Testis (tissue), 3 donors: Measurements from ENCODE around the gene MYOG. TPM values are rescaled to one million over a fixed set of nuclear protein-coding genes. Genes with fewer than 3 reads are reported as not detected.

Source experiments
- DNase-seq: peaks from one replicate; pipeline ENCODE4 v3.0.0-alpha.2; 2019
- H3K27ac ChIP-seq, 2 donors: fragments of 200-600 bp; sonication (generic); one replicate each; pipeline ENCODE4 v1.5.1; 2019
- H3K27me3 ChIP-seq: fragments of 200-600 bp; sonication (generic); one replicate; pipeline ENCODE4 v1.5.1; 2019
- H3K36me3 ChIP-seq: fragments of 200-600 bp; sonication (generic); one replicate; pipeline ENCODE4 v1.5.1; 2017; ENCODE audit warnings: low read depth; ENCODE audit errors: missing control alignments
- H3K4me1 ChIP-seq: fragments of 200-600 bp; sonication (generic); one replicate; pipeline ENCODE4 v1.5.1; 2019
- H3K4me3 ChIP-seq, 2 donors: fragments of 200-600 bp; sonication (generic); one replicate each; pipeline ENCODE4 v1.5.1; 2017 to 2019
- H3K9me3 ChIP-seq: fragments of 200-600 bp; sonication (generic); one replicate; pipeline ENCODE4 v1.5.1; 2017
- POLR2A ChIP-seq: fragments of 450-650 bp; IDR thresholded peaks from one replicate; pipeline ENCODE4 v1.6.1; 2017; ENCODE audit warnings: antibody characterized with exemption, mild to moderate bottlenecking, moderate library complexity
- WGBS, 2 donors: methylation state at CpG; one replicate each; pipeline ENCODE4 v1.1.5; 2018; 5-methylcytosine and 5-hydroxymethylcytosine counted together
- intact Hi-C: fragments of 100-400 bp; cut with DNase I; formaldehyde crosslinking; loops from one replicate; pipeline ENCODE4 v1.15.1; 2023; ENCODE audit warnings: low total_unique reads
- polyA plus RNA-seq: library from polyadenylated mRNA; stranded (reverse); fragments of 350-450 nt; fragmentation: Illumina TruSeq; extraction: RNeasy Lipid Tissue Mini Kit (QIAGEN cat#74804); gene quantifications from one replicate; pipeline ENCODE4 v1.2.3, GENCODE V29; 2014; ENCODE audit warnings: low read depth, low replicate concordance; ENCODE audit not compliant: insufficient read depth
- total RNA-seq, 2 donors: library from RNA; depleted of rRNA; stranded (reverse); fragments of >200 nt; gene quantifications; one replicate each; pipeline ENCODE4 v1.2.3, GENCODE V29; 2016
- TF ChIP-seq, protein P1 (sequence below), 3 experiments: fragments of 450-650 bp in 2 of 3; fragments of 200-600 bp in 1 of 3; sonication (generic) in 1 of 3; IDR thresholded peaks; one replicate each; pipeline ENCODE4 v1.5.1; 2016 to 2019; ENCODE audit warnings: antibody characterized with exemption in 3 of 3, mild to moderate bottlenecking in 2 of 3, moderate library complexity in 1 of 3

The MYOG gene
- total and polyA plus RNA-seq, 3 donors from 2014 or later = 0.25 to 1.2 (median 0.47) TPM

DNA sequence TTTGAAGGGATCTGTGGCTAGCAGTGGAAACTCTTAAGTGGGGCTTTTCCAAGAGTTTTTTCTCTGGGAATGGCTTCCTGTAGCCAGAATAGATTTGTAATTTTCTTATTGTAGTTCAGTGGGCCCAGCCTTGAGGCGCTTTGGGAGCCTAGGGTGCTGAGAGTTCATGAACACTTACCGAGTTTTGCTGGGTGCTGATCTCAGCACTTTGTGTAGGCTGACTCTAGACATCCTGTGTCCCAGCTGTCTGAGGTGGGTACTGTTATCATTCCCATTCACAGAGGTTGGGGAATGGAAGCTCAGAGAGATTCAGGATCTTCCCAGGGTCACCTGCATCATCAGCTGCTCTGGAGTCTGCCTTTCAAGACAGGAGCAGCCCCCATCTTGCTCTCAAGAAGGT lies 52.5 kb downstream of the MYOG start:
- intact Hi-C loops = no loop called here

More for the DNA sequence above, 52.5 kb downstream of the MYOG start:
- H3K27me3 ChIP-seq = no peaks in the 10 kb centered on the region
- H3K4me3 ChIP-seq = no peak overlapping the region
- DNase-seq = peak; percentile 4
- H3K4me1 ChIP-seq = no peaks in the 10 kb centered on the region
- no peaks in the 10 kb centered on the region for H3K9me3 ChIP-seq
- no peak for TF ChIP-seq POLR2A
- TF ChIP-seq, protein P1, sequence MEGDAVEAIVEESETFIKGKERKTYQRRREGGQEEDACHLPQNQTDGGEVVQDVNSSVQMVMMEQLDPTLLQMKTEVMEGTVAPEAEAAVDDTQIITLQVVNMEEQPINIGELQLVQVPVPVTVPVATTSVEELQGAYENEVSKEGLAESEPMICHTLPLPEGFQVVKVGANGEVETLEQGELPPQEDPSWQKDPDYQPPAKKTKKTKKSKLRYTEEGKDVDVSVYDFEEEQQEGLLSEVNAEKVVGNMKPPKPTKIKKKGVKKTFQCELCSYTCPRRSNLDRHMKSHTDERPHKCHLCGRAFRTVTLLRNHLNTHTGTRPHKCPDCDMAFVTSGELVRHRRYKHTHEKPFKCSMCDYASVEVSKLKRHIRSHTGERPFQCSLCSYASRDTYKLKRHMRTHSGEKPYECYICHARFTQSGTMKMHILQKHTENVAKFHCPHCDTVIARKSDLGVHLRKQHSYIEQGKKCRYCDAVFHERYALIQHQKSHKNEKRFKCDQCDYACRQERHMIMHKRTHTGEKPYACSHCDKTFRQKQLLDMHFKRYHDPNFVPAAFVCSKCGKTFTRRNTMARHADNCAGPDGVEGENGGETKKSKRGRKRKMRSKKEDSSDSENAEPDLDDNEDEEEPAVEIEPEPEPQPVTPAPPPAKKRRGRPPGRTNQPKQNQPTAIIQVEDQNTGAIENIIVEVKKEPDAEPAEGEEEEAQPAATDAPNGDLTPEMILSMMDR (IDR thresholded peaks at IDR 0.05) = no peak
- no peaks in the 10 kb centered on the region for H3K36me3 ChIP-seq
- no peak overlapping the region for H3K27ac ChIP-seq
- 87 to 90% methylated on average over 2 of the region's 2 CpGs for WGBS, 2 donors

Other genes starting within 250 kb of the MYOG start
- gene RABIF, start 196.9 kb downstream of the MYOG start, total RNA-seq = 10 to 100 TPM; 19.1 to 19.5 TPM
- gene RABIF, start 196.9 kb downstream of the MYOG start, polyA plus RNA-seq = 35.2 TPM
- gene KLHL12, start 158.8 kb downstream of the MYOG start, total RNA-seq = 10 to 100 TPM; 73.5 to 74.7 TPM
- 109 TPM for gene KLHL12, start 158.8 kb downstream of the MYOG start, polyA plus RNA-seq
- gene ADIPOR1, start 127.7 kb downstream of the MYOG start, total RNA-seq = 100 to 1,000 TPM; 157 to 164 TPM
- gene ADIPOR1, start 127.7 kb downstream of the MYOG start, polyA plus RNA-seq = 114 TPM
- gene CYB5R1, start 118.8 kb downstream of the MYOG start, total RNA-seq = 100 to 1,000 TPM; 191 to 281 TPM
- gene CYB5R1, start 118.8 kb downstream of the MYOG start, polyA plus RNA-seq = 145 TPM
- gene TMEM183A, start 78.6 kb downstream of the MYOG start, total RNA-seq = 100 to 1,000 TPM; 129 to 135 TPM
- 114 TPM for gene TMEM183A, start 78.6 kb downstream of the MYOG start, polyA plus RNA-seq
- gene PPFIA4, start 59.5 kb downstream of the MYOG start, total RNA-seq = 10 to 100 TPM; 27.2 to 33.1 TPM
- 6.6 TPM for gene PPFIA4, start 59.5 kb downstream of the MYOG start, polyA plus RNA-seq
- gene ADORA1, start 41.7 kb upstream of the MYOG start, total RNA-seq = 10 to 100 TPM; 43.2 to 68.6 TPM
- gene ADORA1, start 41.7 kb upstream of the MYOG start, polyA plus RNA-seq = 61.9 TPM
- gene MYBPH, start 89.8 kb upstream of the MYOG start, total RNA-seq = under 1 TPM; 0.16 to 0.25 TPM
- 2.9 TPM for gene MYBPH, start 89.8 kb upstream of the MYOG start, polyA plus RNA-seq
- gene CHI3L1, start 100.7 kb upstream of the MYOG start, total RNA-seq = 1 to 10 TPM; 2.0 to 6.6 TPM
- 35.5 TPM for gene CHI3L1, start 100.7 kb upstream of the MYOG start, polyA plus RNA-seq
- under 1 TPM; 0.08 to 0.62 TPM for gene CHIT1, start 143.7 kb upstream of the MYOG start, total RNA-seq
- gene CHIT1, start 143.7 kb upstream of the MYOG start, polyA plus RNA-seq = 9.9 TPM
- gene BTG2, start 219.5 kb upstream of the MYOG start, total RNA-seq = 10 to 100 TPM; 14.5 to 23.8 TPM
- 25.4 TPM for gene BTG2, start 219.5 kb upstream of the MYOG start, polyA plus RNA-seq